ENCODE data around the gene LRRC1. TPM values are rescaled to one million over a fixed set of nuclear protein-coding genes. Genes with fewer than 3 reads are reported as not detected.

Gene LRRC1
- total and polyA plus RNA-seq, 10 of the 15 experiments (the other 5 are each of a cell fraction or from before 2014, with no cell fraction given): 0.35 to 9.3 (median 0.63) TPM

DNA sequence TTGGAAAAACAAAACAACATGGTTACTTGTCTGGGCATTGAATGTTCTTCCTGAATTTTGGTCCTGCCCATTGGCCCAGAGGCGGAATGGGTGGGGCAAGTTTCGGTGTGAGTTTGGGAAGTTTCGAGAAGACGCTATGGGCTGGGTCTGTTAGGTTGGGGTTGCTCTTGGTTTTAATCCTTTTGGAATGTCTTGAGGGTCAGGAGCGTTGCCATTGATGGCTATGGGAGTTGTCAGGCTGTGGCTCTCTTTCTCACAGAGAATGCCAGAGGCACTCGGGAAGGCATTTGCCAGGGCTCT, 135.0 kb downstream of the LRRC1 start:
- Histone ChIP-seq H4K20me1 (ENCODE audit: control insufficient read depth, insufficient read depth) (no peaks in the 10 kb centered on the region), H2AFZ (ENCODE audit: control insufficient read depth, low read depth, low read length) (no peak overlapping the region), H3K4me3 (no peak overlapping the region), H3K36me3 (ENCODE audit: control insufficient read depth in 2 of 2, insufficient read depth in 2 of 2, low read length in 1 of 2) (no peaks in the 10 kb centered on the region), H3K27me3 (replicated peaks in 1 of 2; ENCODE audit: control insufficient read depth in 2 of 2, insufficient read depth in 2 of 2, low read length in 1 of 2) (no peaks in the 10 kb centered on the region), H3K79me2 (ENCODE audit: control insufficient read depth, insufficient read depth, low read length) (no peaks in the 10 kb centered on the region), H3K9me3 (replicated peaks; ENCODE audit: control insufficient read depth, insufficient read depth, low read length) (no peaks in the 10 kb centered on the region), H3K27ac (ENCODE audit: control insufficient read depth, insufficient read depth) (no peak overlapping the region), H3K4me1 (ENCODE audit: control insufficient read depth, insufficient read depth, low read length) (no peaks in the 10 kb centered on the region), H3K4me2 (ENCODE audit: control insufficient read depth, insufficient read depth) (no peak overlapping the region), H3K9ac (ENCODE audit: control insufficient read depth, insufficient read depth, low read length) (no peak overlapping the region)
- TF ChIP-seq, protein P1, sequence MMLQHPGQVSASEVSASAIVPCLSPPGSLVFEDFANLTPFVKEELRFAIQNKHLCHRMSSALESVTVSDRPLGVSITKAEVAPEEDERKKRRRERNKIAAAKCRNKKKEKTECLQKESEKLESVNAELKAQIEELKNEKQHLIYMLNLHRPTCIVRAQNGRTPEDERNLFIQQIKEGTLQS (IDR thresholded peaks at IDR 0.05; ENCODE audit: borderline replicate concordance, extremely low read depth, low read depth, low read length): no peak
- TF ChIP-seq NR2F1 (conservative IDR thresholded peaks at IDR 0.05) (no peak), SRF (IDR thresholded peaks at IDR 0.05; ENCODE audit: low read depth in 2 of 2, low read length in 2 of 2) (no peak), GATAD2B (conservative IDR thresholded peaks at IDR 0.05; ENCODE audit: low read depth) (no peak), MEF2A (IDR thresholded peaks at IDR 0.05; ENCODE audit: insufficient read depth, low read depth, low read length) (no peak)
- TF ChIP-seq, protein P2, sequence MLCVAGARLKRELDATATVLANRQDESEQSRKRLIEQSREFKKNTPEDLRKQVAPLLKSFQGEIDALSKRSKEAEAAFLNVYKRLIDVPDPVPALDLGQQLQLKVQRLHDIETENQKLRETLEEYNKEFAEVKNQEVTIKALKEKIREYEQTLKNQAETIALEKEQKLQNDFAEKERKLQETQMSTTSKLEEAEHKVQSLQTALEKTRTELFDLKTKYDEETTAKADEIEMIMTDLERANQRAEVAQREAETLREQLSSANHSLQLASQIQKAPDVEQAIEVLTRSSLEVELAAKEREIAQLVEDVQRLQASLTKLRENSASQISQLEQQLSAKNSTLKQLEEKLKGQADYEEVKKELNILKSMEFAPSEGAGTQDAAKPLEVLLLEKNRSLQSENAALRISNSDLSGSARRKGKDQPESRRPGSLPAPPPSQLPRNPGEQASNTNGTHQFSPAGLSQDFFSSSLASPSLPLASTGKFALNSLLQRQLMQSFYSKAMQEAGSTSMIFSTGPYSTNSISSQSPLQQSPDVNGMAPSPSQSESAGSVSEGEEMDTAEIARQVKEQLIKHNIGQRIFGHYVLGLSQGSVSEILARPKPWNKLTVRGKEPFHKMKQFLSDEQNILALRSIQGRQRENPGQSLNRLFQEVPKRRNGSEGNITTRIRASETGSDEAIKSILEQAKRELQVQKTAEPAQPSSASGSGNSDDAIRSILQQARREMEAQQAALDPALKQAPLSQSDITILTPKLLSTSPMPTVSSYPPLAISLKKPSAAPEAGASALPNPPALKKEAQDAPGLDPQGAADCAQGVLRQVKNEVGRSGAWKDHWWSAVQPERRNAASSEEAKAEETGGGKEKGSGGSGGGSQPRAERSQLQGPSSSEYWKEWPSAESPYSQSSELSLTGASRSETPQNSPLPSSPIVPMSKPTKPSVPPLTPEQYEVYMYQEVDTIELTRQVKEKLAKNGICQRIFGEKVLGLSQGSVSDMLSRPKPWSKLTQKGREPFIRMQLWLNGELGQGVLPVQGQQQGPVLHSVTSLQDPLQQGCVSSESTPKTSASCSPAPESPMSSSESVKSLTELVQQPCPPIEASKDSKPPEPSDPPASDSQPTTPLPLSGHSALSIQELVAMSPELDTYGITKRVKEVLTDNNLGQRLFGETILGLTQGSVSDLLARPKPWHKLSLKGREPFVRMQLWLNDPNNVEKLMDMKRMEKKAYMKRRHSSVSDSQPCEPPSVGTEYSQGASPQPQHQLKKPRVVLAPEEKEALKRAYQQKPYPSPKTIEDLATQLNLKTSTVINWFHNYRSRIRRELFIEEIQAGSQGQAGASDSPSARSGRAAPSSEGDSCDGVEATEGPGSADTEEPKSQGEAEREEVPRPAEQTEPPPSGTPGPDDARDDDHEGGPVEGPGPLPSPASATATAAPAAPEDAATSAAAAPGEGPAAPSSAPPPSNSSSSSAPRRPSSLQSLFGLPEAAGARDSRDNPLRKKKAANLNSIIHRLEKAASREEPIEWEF (IDR thresholded peaks at IDR 0.05; ENCODE audit: insufficient replicate concordance, low read depth, low read length): no peak
- no peak for DNase-seq (ENCODE audit: low read depth, low spot score)
- 39% methylated on average over 6 of the region's 6 CpGs for WGBS (ENCODE audit: insufficient coverage, insufficient replicate concordance, low lambda C conversion rate, missing lambda C conversion rate)
- CTCF ChIA-PET: no interaction called here
- no peak for FAIRE-seq
- SMC1A ChIA-PET (ENCODE audit: uncharacterized antibody, unreplicated experiment): no interaction called here
- ATAC-seq: no peak
- RAD21 ChIA-PET (ENCODE audit: unreplicated experiment): no interaction called here
- POLR2A ChIA-PET: no interaction called here
- no TSS peak for BruUV-seq (replicated peaks)
- in situ Hi-C loops (cut with MboI): no loop called here
- intact Hi-C loops (cut with micrococcal nuclease; ENCODE audit: unreplicated experiment): no loop called here

All from GM12878 (cell line).